ENCODE measurements around the gene SPRR2F.

GRCh38 chr1:153081736-153082135 lies 31.6 kb downstream of the SPRR2F start:
- TF ChIP-seq CTCF (IDR thresholded peaks at IDR 0.05) (no peak), POLR2A (IDR thresholded peaks at IDR 0.05) (no peak)

Measured in thyroid gland (tissue), 4 donors.